ENCODE data around the gene TRIP12. TPM values are rescaled to one million over a fixed set of nuclear protein-coding genes. Genes with fewer than 3 reads are reported as not detected.

The TRIP12 gene
- polyA plus RNA-seq, 3 donors, result 22.2 to 56.7 (median 44.0) TPM

- H3K27me3 ChIP-seq (ENCODE audit: control insufficient read depth in 2 of 2, insufficient read depth in 2 of 2, low read length in 2 of 2), result peaks cover 72 to 86% of the 10 kb centered on the region in 2 donors
- no peak within 1 kb of the TSS for H3K4me3 ChIP-seq (replicated peaks in 1 of 3; ENCODE audit: low read depth in 2 of 3, low read length in 3 of 3)
- peaks cover 2 to 5% of the 10 kb centered on the region in 2 donors for H3K4me1 ChIP-seq (ENCODE audit: control insufficient read depth in 1 of 2, insufficient read depth in 2 of 2, low read length in 2 of 2)
- peaks cover 58 to 79% (median 76%) of the 10 kb centered on the region in 3 donors for H3K27me3 Mint-ChIP-seq (ENCODE audit: low read depth in 3 of 3)
- H3K9me3 Mint-ChIP-seq, result peaks cover 0 to 15% (median 1%) of the 10 kb centered on the region in 7 donors
- peaks cover 5% of the 10 kb centered on the region for H3K4me1 Mint-ChIP-seq
- H3K9me3 ChIP-seq (replicated peaks in 1 of 2; ENCODE audit: control insufficient read depth in 1 of 2, insufficient read depth in 1 of 2, low read length in 2 of 2), result peaks cover 0 to 5% of the 10 kb centered on the region in 2 donors
- H3K36me3 ChIP-seq (replicated peaks in 1 of 2; ENCODE audit: control insufficient read depth in 1 of 2, insufficient read depth in 2 of 2, low read length in 2 of 2), result no peaks in the 10 kb centered on the region
- H2AFZ ChIP-seq (ENCODE audit: insufficient read depth, low read depth, low read length, poor library complexity, severe bottlenecking), result peak within 1 kb of the TSS; percentile 13
- peak within 1 kb of the TSS; percentile 44 for H3K4me2 ChIP-seq (replicated peaks; ENCODE audit: extremely low read depth, low read length, poor library complexity, severe bottlenecking)
- H3K4me3 Mint-ChIP-seq, result peak within 1 kb of the TSS in 1 of 2 donors; percentile 81
- under 1% methylated on average over 66 of the region's 84 CpGs for WGBS (ENCODE audit: insufficient coverage)
- no peak within 1 kb of the TSS for H3K27ac ChIP-seq (ENCODE audit: low read depth in 1 of 2, low read length in 2 of 2)
- H3K79me2 ChIP-seq (ENCODE audit: insufficient read depth, low read length), result no peaks in the 10 kb centered on the region
- DNase-seq, result no peak
- peak within 1 kb of the TSS in 1 of 7 donors; percentile 57 for H3K27ac Mint-ChIP-seq
- no peak within 1 kb of the TSS for H3K9ac ChIP-seq (ENCODE audit: insufficient read depth, low read length, poor library complexity, severe bottlenecking)
- no peak for TF ChIP-seq CTCF (IDR thresholded peaks at IDR 0.05)
- H4K20me1 ChIP-seq (ENCODE audit: insufficient read depth, low read length), result no peaks in the 10 kb centered on the region
- H3K36me3 Mint-ChIP-seq, result peaks cover 0 to 2% of the 10 kb centered on the region in 2 donors
- intact Hi-C loops (cut with micrococcal nuclease), result no loop called here
Measured at GRCh38 chr2:229714080-229714735, 207.6 kb downstream of the TRIP12 start, which contains the start of gene DNER. Gene DNER, minus strand, starts transcription at chr2:229714555. Its CDS starts 132 bp downstream, at chr2:229714423.

Small RNAs within 50 kb of the gene (small RNA-seq; reads per million reads assigned to genes)
- not detected for gene RNU6-613P (ENCODE audit: insufficient read length, low read depth)
- gene RNU6-964P (ENCODE audit: insufficient read length, low read depth), result not detected

Other genes starting within 250 kb of the TRIP12 start
- gene DNER, start 207.5 kb downstream of the TRIP12 start, polyA plus RNA-seq, result under 1 TPM; 0.12 to 0.20 (median 0.16) TPM
- gene FBXO36, start 494 bp upstream of the TRIP12 start, polyA plus RNA-seq, result under 1 TPM; 0.52 to 0.90 (median 0.72) TPM
- not detected for gene SLC16A14, start 146.9 kb upstream of the TRIP12 start, polyA plus RNA-seq